ENCODE results near the gene ARHGAP15.

- TF ChIP-seq GATA1 (IDR thresholded peaks at IDR 0.05; ENCODE audit: low read depth, low read length) (no peak), POLR2A (IDR thresholded peaks at IDR 0.05; ENCODE audit: low read length) (no peak)
Observed at GRCh38 chr2:143466391-143466790, 337.2 kb downstream of the ARHGAP15 start.

All from erythroblast (primary cell).